HepG2 (cell line): ENCODE results near the gene CCBE1. TPM values are rescaled to one million over a fixed set of nuclear protein-coding genes. Genes with fewer than 3 reads are reported as not detected.

Source experiments
- ATAC-seq: fragments of 200-7000 bp; cut with Tn5 transposase; 3 replicates; pipeline ENCODE4 v1.9.1; 2020; ENCODE audit warnings: mild to moderate bottlenecking, moderate library complexity
- BruUV-seq: library from RNA; stranded (reverse); fragments of 400-500 nt; replicated peaks from 2 replicates; lab custom pipeline; 2021; lab: Mats Ljungman, UMichigan
- CTCF ChIA-PET: fragments of 300-600 bp; formaldehyde crosslinking; extraction: SDS; loops from one replicate; lab custom pipeline; 2021; ENCODE audit warnings: low total read pairs, inconsistent platforms, low intra/inter-chr PET ratio; lab: Yijun Ruan, JAX
- POLR2A ChIA-PET: fragments of 350-600 bp; sonication (Branson Sonifier 250); formaldehyde crosslinking; loops from one replicate; lab custom pipeline; 2020; ENCODE audit warnings: antibody characterized with exemption, inconsistent platforms; lab: Yijun Ruan, JAX
- DNase-seq: peaks from one replicate; pipeline ENCODE4 v3.0.0-alpha.2; 2015; ENCODE audit warnings: low spot score
- FAIRE-seq: peaks from 3 replicates; lab custom pipeline; 2011; peaks lifted over from hg19 to GRCh38; lab: Jason Lieb, UNC
- H2AFZ ChIP-seq: one replicate; pipeline ENCODE4 v1.6.1; 2011; ENCODE audit warnings: low read length, inconsistent platforms
- H3K27ac ChIP-seq: fragments of 300-600 bp; 3 replicates; pipeline ENCODE4 v1.8.0; 2011; ENCODE audit warnings: mixed run types, mild to moderate bottlenecking, mixed read lengths, low read length, inconsistent platforms; ENCODE audit not compliant: insufficient read depth; ENCODE audit errors: extremely low read length
- H3K27me3 ChIP-seq, 2 experiments: fragments of 200-600 bp in 1 of 2; 2 replicates in 1 of 2; 3 replicates in 1 of 2; pipeline versions ENCODE4 v1.6.0 to v1.8.0; 2011; ENCODE audit warnings: low read length in 2 of 2, mild to moderate bottlenecking in 2 of 2, moderate library complexity in 2 of 2, inconsistent platforms in 1 of 2; ENCODE audit not compliant: insufficient read depth in 2 of 2, control insufficient read depth in 1 of 2
- H3K36me3 ChIP-seq, 2 experiments: fragments of 200-600 bp in 1 of 2; replicated peaks in 1 of 2; 2 replicates in 1 of 2; 3 replicates in 1 of 2; pipeline versions ENCODE4 v1.5.1 to v1.8.0; 2011; ENCODE audit warnings: low read length in 2 of 2, inconsistent platforms in 1 of 2; ENCODE audit not compliant: insufficient read depth in 2 of 2, control insufficient read depth in 1 of 2
- H3K4me1 ChIP-seq: 2 replicates; pipeline ENCODE4 v1.5.1; 2012; ENCODE audit warnings: low read length, inconsistent platforms; ENCODE audit not compliant: insufficient read depth
- H3K4me2 ChIP-seq: 2 replicates; pipeline ENCODE4 v1.6.0; 2011; ENCODE audit warnings: low read depth, low read length, inconsistent platforms
- H3K4me3 ChIP-seq, 3 experiments: fragments of 200-600 bp in 1 of 3; sonication (generic), shearing (Covaris generic) in 1 of 3; replicated peaks in 1 of 3; 2 replicates each; pipeline ENCODE4 v1.5.1; 2011 to 2016; ENCODE audit warnings: low read length in 3 of 3, inconsistent platforms in 2 of 3, low read depth in 2 of 3, mild to moderate bottlenecking in 2 of 3, control low read depth in 1 of 3, mixed read lengths in 1 of 3; ENCODE audit not compliant: insufficient read depth in 1 of 3
- H3K79me2 ChIP-seq: one replicate; pipeline ENCODE4 v1.6.1; 2011; ENCODE audit warnings: low read length, inconsistent platforms; ENCODE audit not compliant: insufficient read depth
- H3K9ac ChIP-seq: 2 replicates; pipeline ENCODE4 v1.6.0; 2011; ENCODE audit warnings: mild to moderate bottlenecking, low read depth, low read length, inconsistent platforms; ENCODE audit not compliant: insufficient read depth
- H3K9me3 ChIP-seq: 2 replicates; pipeline ENCODE4 v1.5.1; 2012; ENCODE audit warnings: mild to moderate bottlenecking, low read length
- H4K20me1 ChIP-seq: 2 replicates; pipeline ENCODE4 v1.6.0; 2011; ENCODE audit warnings: inconsistent platforms, mild to moderate bottlenecking, low read length, moderate library complexity; ENCODE audit not compliant: insufficient read depth
- CENPBD1 ChIP-seq: sonication (generic); formaldehyde crosslinking; IDR thresholded peaks from 2 replicates; pipeline ENCODE4 v1.8.0; 2022; ENCODE audit warnings: missing genetic modification reagents, low read depth, mild to moderate bottlenecking, borderline replicate concordance
- HNRNPUL1 ChIP-seq: fragments of 200-400 bp; formaldehyde crosslinking; IDR thresholded peaks from 2 replicates; pipeline ENCODE4 v1.6.1; 2017; ENCODE audit warnings: low read depth, mild to moderate bottlenecking, low read length, moderate library complexity
- KLF15 ChIP-seq: sonication (generic); formaldehyde crosslinking; IDR thresholded peaks from 2 replicates; pipeline ENCODE4 v1.8.1; 2023; ENCODE audit warnings: borderline replicate concordance, mild to moderate bottlenecking, inconsistent platforms, missing genetic modification reagents, mixed read lengths
- PRDM15 ChIP-seq: sonication (generic); formaldehyde crosslinking; IDR thresholded peaks from 2 replicates; pipeline ENCODE4 v1.4.0; 2020; ENCODE audit warnings: missing genetic modification reagents
- SP140L ChIP-seq: sonication (generic); formaldehyde crosslinking; IDR thresholded peaks from 2 replicates; pipeline ENCODE4 v1.4.0; 2020; ENCODE audit warnings: missing genetic modification reagents, borderline replicate concordance
- THRA ChIP-seq: sonication (generic); formaldehyde crosslinking; IDR thresholded peaks from 2 replicates; pipeline ENCODE4 v1.4.0; 2020; ENCODE audit warnings: missing genetic modification reagents, borderline replicate concordance
- ZFP1 ChIP-seq: IDR thresholded peaks from 2 replicates; pipeline ENCODE4 v1.6.1; 2016
- ZIK1 ChIP-seq: sonication (generic); formaldehyde crosslinking; IDR thresholded peaks from 2 replicates; pipeline ENCODE4 v1.5.0; 2020; ENCODE audit warnings: mild to moderate bottlenecking, low read depth, missing genetic modification reagents, borderline replicate concordance
- ZNF235 ChIP-seq: sonication (generic); formaldehyde crosslinking; IDR thresholded peaks from 2 replicates; pipeline ENCODE4 v1.8.1; 2023; ENCODE audit warnings: mild to moderate bottlenecking, missing genetic modification reagents, borderline replicate concordance
- ZNF3 ChIP-seq: IDR thresholded peaks from 2 replicates; pipeline ENCODE4 v1.7.0; 2017; ENCODE audit warnings: inconsistent platforms
- ZNF550 ChIP-seq: sonication (generic); formaldehyde crosslinking; IDR thresholded peaks from 2 replicates; pipeline ENCODE4 v1.4.0; 2020; ENCODE audit warnings: mild to moderate bottlenecking, missing genetic modification reagents, borderline replicate concordance
- WGBS: methylation state at CpG from one replicate; pipeline ENCODE4 v1.1.6; 2017; ENCODE audit warnings: low lambda C conversion rate; 5-methylcytosine and 5-hydroxymethylcytosine counted together
- in situ Hi-C: cut with HindIII; loops from 2 replicates; pipeline ENCODE4 v1.10.0; 2017; ENCODE audit warnings: low pct_unique_long_range_greater_than_20kb; ENCODE audit not compliant: extremely low pct_ligation_motif_present
- intact Hi-C: fragments of 100-400 bp; cut with micrococcal nuclease; formaldehyde crosslinking; loops from one replicate; pipeline ENCODE4 v1.10.0; 2022; ENCODE audit not compliant: unreplicated experiment
- polyA plus RNA-seq, 8 experiments: library from polyadenylated mRNA; depleted of rRNA in 3 of 8; stranded (reverse) in 7 of 8; unstranded in 1 of 8; fragments of >200 nt; fragmentation: Illumina TruSeq in 4 of 8; extraction: Trizol in 4 of 8; gene quantifications; 2 replicates each; pipeline versions ENCODE4 v1.2.1 to v1.2.3, GENCODE V29; 2011 to 2016; ENCODE audit warnings: low read depth in 4 of 8, missing spikeins in 1 of 8, mixed read lengths in 1 of 8; ENCODE audit not compliant: insufficient read depth in 1 of 8
- total RNA-seq, 5 experiments: library from RNA; depleted of rRNA; stranded (reverse); fragments of >200 nt; fragmentation: Illumina TruSeq; extraction: Trizol; gene quantifications; 2 replicates each; pipeline ENCODE4 v1.2.3, GENCODE V29; 2016; ENCODE audit warnings: low read depth in 1 of 5

Gene CCBE1
- total and polyA plus RNA-seq, 2 of the 13 experiments (the other 11 are each of a cell fraction or from before 2014, with no cell fraction given): not detected

- Histone ChIP-seq H3K4me3 (no peak overlapping the region), H3K9me3 (no peaks in the 10 kb centered on the region), H3K27me3 (no peaks in the 10 kb centered on the region; a peak in 1 of 5 replicates), H4K20me1 (no peaks in the 10 kb centered on the region), H3K4me2 (no peak overlapping the region), H2AFZ (no peak overlapping the region), H3K9ac (no peak overlapping the region), H3K79me2 (no peaks in the 10 kb centered on the region), H3K4me1 (no peaks in the 10 kb centered on the region), H3K27ac (no peak overlapping the region), H3K36me3 (no peaks in the 10 kb centered on the region)
- 14% methylated on average over 3 of the region's 3 CpGs for WGBS
- POLR2A ChIA-PET: no interaction called here
- CTCF ChIA-PET: no interaction called here
- intact Hi-C loops (no loop called here), in situ Hi-C loops (no loop called here)
- BruUV-seq: no TSS peak
- DNase-seq (no peak), FAIRE-seq (no peak), ATAC-seq (no peak)
- no peak for TF ChIP-seq ZNF235 (CRISPR knock-in tag)
- no peak for TF ChIP-seq KLF15
- no peak for TF ChIP-seq HNRNPUL1
- no peak for TF ChIP-seq ZNF550 (CRISPR knock-in tag)
These were observed 215.8 kb downstream of the CCBE1 start for GRCh38 chr18:59481436-59481835.

GRCh38 chr18:59479776-59480175 lies 217.4 kb downstream of the CCBE1 start:
- H3K36me3 ChIP-seq: no peaks in the 10 kb centered on the region
- 67% methylated on average over 2 of the region's 2 CpGs for WGBS
- FAIRE-seq: no peak

More at GRCh38 chr18:59479776-59480175, 217.4 kb downstream of the CCBE1 start:
- Histone ChIP-seq H3K4me3 (no peak overlapping the region), H3K9ac (no peak overlapping the region), H3K4me1 (no peaks in the 10 kb centered on the region), H3K9me3 (no peaks in the 10 kb centered on the region), H3K27ac (no peak overlapping the region), H4K20me1 (no peaks in the 10 kb centered on the region), H3K79me2 (no peaks in the 10 kb centered on the region), H3K4me2 (no peak overlapping the region), H3K27me3 (no peaks in the 10 kb centered on the region; a peak in 2 of 5 replicates), H2AFZ (no peak overlapping the region)
- ChIA-PET POLR2A (no interaction called here), CTCF (no interaction called here)
- intact Hi-C loops: no loop called here
- TF ChIP-seq ZNF3 (no peak), ZFP1 (CRISPR knock-in tag) (no peak), CENPBD1 (CRISPR knock-in tag) (no peak), THRA (CRISPR knock-in tag) (no peak), ZIK1 (CRISPR knock-in tag) (no peak), PRDM15 (CRISPR knock-in tag) (no peak), SP140L (CRISPR knock-in tag) (no peak)
- no TSS peak for BruUV-seq
- DNase-seq (no peak), ATAC-seq (no peak)
- in situ Hi-C loops: no loop called here
